GM18909 (cell line): ENCODE data around the gene MROH2A.

ENCODE experiments used
- ATAC-seq: cut with Tn5 transposase; IDR thresholded peaks from one replicate; pipeline ENCODE4 v1.9.1; 2021; ENCODE audit warnings: mild to moderate bottlenecking; ENCODE audit not compliant: unreplicated experiment, poor library complexity

Gene MROH2A

GRCh38 chr2:233799087-233799665 lies 21.0 kb downstream of the MROH2A start:
- ATAC-seq = no peak

- no peak for ATAC-seq
These were observed 21.6 kb downstream of the MROH2A start for GRCh38 chr2:233799716-233800115.

GRCh38 chr2:233800208-233800607 lies 22.1 kb downstream of the MROH2A start:
- ATAC-seq = no peak

- ATAC-seq = no peak
These were observed 23.4 kb downstream of the MROH2A start for GRCh38 chr2:233801357-233802131.

GRCh38 chr2:233802132-233802815 lies 24.1 kb downstream of the MROH2A start:
- no peak for ATAC-seq

GRCh38 chr2:233803292-233803911 lies 25.3 kb downstream of the MROH2A start:
- ATAC-seq = no peak

GRCh38 chr2:233803994-233804393 lies 25.9 kb downstream of the MROH2A start:
- ATAC-seq = no peak

GRCh38 chr2:233807215-233807865 lies 29.2 kb downstream of the MROH2A start:
- no peak for ATAC-seq

GRCh38 chr2:233807966-233808935 lies 30.1 kb downstream of the MROH2A start:
- no peak for ATAC-seq

- ATAC-seq = no peak
These were observed 32.3 kb downstream of the MROH2A start for GRCh38 chr2:233810385-233810784.

GRCh38 chr2:233811087-233811486 lies 33.0 kb downstream of the MROH2A start:
- no peak for ATAC-seq

GRCh38 chr2:233811732-233812131 lies 33.6 kb downstream of the MROH2A start:
- no peak for ATAC-seq

- ATAC-seq = no peak
These were observed 35.3 kb downstream of the MROH2A start for GRCh38 chr2:233813236-233814055.

- ATAC-seq = no peak
These were observed 36.1 kb downstream of the MROH2A start for GRCh38 chr2:233814056-233814835.

GRCh38 chr2:233815861-233816260 lies 37.7 kb downstream of the MROH2A start:
- ATAC-seq = no peak

GRCh38 chr2:233816334-233816733 lies 38.2 kb downstream of the MROH2A start:
- no peak for ATAC-seq

GRCh38 chr2:233816771-233817170 lies 38.6 kb downstream of the MROH2A start:
- ATAC-seq = no peak
